H9 (cell line): ENCODE data around the gene SLC19A1. TPM values are rescaled to one million over a fixed set of nuclear protein-coding genes. Genes with fewer than 3 reads are reported as not detected.

Source experiments
- DNase-seq: peaks from one replicate; pipeline ENCODE4 v3.0.0-alpha.2; 2017
- H2AFZ ChIP-seq: one replicate; pipeline ENCODE4 v1.6.1; 2013; ENCODE audit warnings: mild to moderate bottlenecking, low read length, control low read depth, moderate library complexity
- H2AK5ac ChIP-seq: 2 replicates; pipeline ENCODE4 v1.6.1; 2013; ENCODE audit warnings: low read length, control low read depth, mixed read lengths; ENCODE audit not compliant: insufficient read length
- H2BK120ac ChIP-seq: one replicate; pipeline ENCODE4 v1.6.1; 2013; ENCODE audit warnings: low read depth, mild to moderate bottlenecking, low read length, control low read depth, inconsistent platforms; ENCODE audit not compliant: poor library complexity, severe bottlenecking
- H2BK12ac ChIP-seq: 2 replicates; pipeline ENCODE4 v1.6.1; 2013; ENCODE audit warnings: low read length, control low read depth, mixed read lengths, low read depth; ENCODE audit not compliant: insufficient read length
- H2BK15ac ChIP-seq: 2 replicates; pipeline ENCODE4 v1.6.1; 2013; ENCODE audit warnings: low read depth, low read length, control low read depth
- H2BK20ac ChIP-seq: one replicate; pipeline ENCODE4 v1.6.1; 2013; ENCODE audit warnings: low read depth, mild to moderate bottlenecking, low read length, control low read depth, inconsistent platforms; ENCODE audit not compliant: poor library complexity, severe bottlenecking
- H2BK5ac ChIP-seq: 2 replicates; pipeline ENCODE4 v1.6.1; 2013; ENCODE audit warnings: low read length, control low read depth, mixed read lengths; ENCODE audit not compliant: insufficient read length
- H3K14ac ChIP-seq: 2 replicates; pipeline ENCODE4 v1.6.1; 2013; ENCODE audit warnings: low read length, control low read depth; ENCODE audit not compliant: insufficient read depth
- H3K18ac ChIP-seq: 2 replicates; pipeline ENCODE4 v1.6.1; 2013; ENCODE audit warnings: low read depth, mild to moderate bottlenecking, mixed read lengths, low read length, control low read depth; ENCODE audit not compliant: insufficient read length
- H3K23ac ChIP-seq: 2 replicates; pipeline ENCODE4 v1.6.1; 2013; ENCODE audit warnings: low read length, control low read depth, mixed read lengths, low read depth; ENCODE audit not compliant: insufficient read length
- H3K23me2 ChIP-seq: 2 replicates; pipeline ENCODE4 v1.6.1; 2013; ENCODE audit warnings: low read depth, mild to moderate bottlenecking, mixed read lengths, low read length, control low read depth; ENCODE audit not compliant: insufficient read length, poor library complexity, severe bottlenecking
- H3K27ac ChIP-seq: 2 replicates; pipeline ENCODE4 v1.5.1; 2013; ENCODE audit warnings: low read length, control low read depth, mixed read lengths, low read depth; ENCODE audit not compliant: insufficient read length
- H3K27me3 ChIP-seq: 2 replicates; pipeline ENCODE4 v1.6.1; 2013; ENCODE audit warnings: low read length, control low read depth, inconsistent platforms; ENCODE audit not compliant: insufficient read depth
- H3K4ac ChIP-seq: 2 replicates; pipeline ENCODE4 v1.6.1; 2013; ENCODE audit warnings: low read depth, mild to moderate bottlenecking, control low read depth, inconsistent platforms, low read length, moderate library complexity
- H3K4me1 ChIP-seq: 2 replicates; pipeline ENCODE4 v1.6.1; 2013; ENCODE audit warnings: low read length, control low read depth, inconsistent platforms; ENCODE audit not compliant: insufficient read depth
- H3K4me2 ChIP-seq: 2 replicates; pipeline ENCODE4 v1.6.1; 2013; ENCODE audit warnings: low read length, control low read depth, mixed read lengths; ENCODE audit not compliant: insufficient read length, insufficient read depth
- H3K56ac ChIP-seq: 2 replicates; pipeline ENCODE4 v1.6.1; 2013; ENCODE audit warnings: low read depth, mild to moderate bottlenecking, mixed read lengths, low read length, control low read depth; ENCODE audit not compliant: insufficient read length
- H3K79me1 ChIP-seq: 2 replicates; pipeline ENCODE4 v1.6.1; 2013; ENCODE audit warnings: low read depth, mild to moderate bottlenecking, moderate library complexity, low read length, control low read depth, inconsistent platforms; ENCODE audit not compliant: insufficient read depth, poor library complexity, severe bottlenecking
- H3K79me2 ChIP-seq: 2 replicates; pipeline ENCODE4 v1.6.1; 2013; ENCODE audit warnings: low read length, control low read depth, inconsistent platforms; ENCODE audit not compliant: insufficient read depth
- H3K9ac ChIP-seq: 2 replicates; pipeline ENCODE4 v1.6.1; 2013; ENCODE audit warnings: low read length, control low read depth, mixed read lengths; ENCODE audit not compliant: insufficient read length; ENCODE audit errors: extremely low read depth
- H3K9me3 ChIP-seq: one replicate; pipeline ENCODE4 v1.6.1; 2013; ENCODE audit warnings: low read depth, low read length, inconsistent platforms; ENCODE audit not compliant: control insufficient read depth
- H3T11ph ChIP-seq: one replicate; pipeline ENCODE4 v1.6.1; 2013; ENCODE audit warnings: mild to moderate bottlenecking, low read length, control low read depth, inconsistent platforms
- H4K20me1 ChIP-seq: one replicate; pipeline ENCODE4 v1.6.1; 2013; ENCODE audit not compliant: control insufficient read depth, insufficient read length, insufficient read depth
- H4K5ac ChIP-seq: 2 replicates; pipeline ENCODE4 v1.6.1; 2013; ENCODE audit warnings: low read depth, mild to moderate bottlenecking, mixed read lengths, low read length, control low read depth; ENCODE audit not compliant: insufficient read length
- H4K8ac ChIP-seq: replicated peaks from 2 replicates; pipeline ENCODE4 v1.6.1; 2013; ENCODE audit warnings: low read length, control low read depth, mixed read lengths, low read depth; ENCODE audit not compliant: insufficient read length
- H4K91ac ChIP-seq: 2 replicates; pipeline ENCODE4 v1.6.1; 2013; ENCODE audit warnings: low read depth, mild to moderate bottlenecking, moderate library complexity, mixed read lengths, low read length, control low read depth; ENCODE audit not compliant: insufficient read length
- H3K27ac Mint-ChIP-seq, 3 experiments: 2 replicates in 2 of 3; 3 replicates in 1 of 3; pipeline ENCODE4 v1.8.0; 2020 to 2021; ENCODE audit warnings: mixed read lengths in 3 of 3, mild to moderate bottlenecking in 1 of 3, moderate library complexity in 1 of 3
- H3K27me3 Mint-ChIP-seq: 2 replicates; pipeline ENCODE4 v1.8.0; 2021; ENCODE audit warnings: low read depth, mild to moderate bottlenecking, moderate library complexity, mixed read lengths
- H3K36me3 Mint-ChIP-seq, 3 experiments: 2 replicates in 2 of 3; 3 replicates in 1 of 3; pipeline ENCODE4 v1.8.0; 2020 to 2021; ENCODE audit warnings: low read depth in 3 of 3, mixed read lengths in 3 of 3; ENCODE audit not compliant: insufficient read depth in 1 of 3
- H3K4me1 Mint-ChIP-seq, 2 experiments: 2 replicates each; pipeline ENCODE4 v1.8.0; 2020; ENCODE audit warnings: mixed read lengths in 2 of 2
- H3K4me3 Mint-ChIP-seq, 2 experiments: 2 replicates in 1 of 2; 3 replicates in 1 of 2; pipeline ENCODE4 v1.8.0; 2020 to 2021; ENCODE audit warnings: mild to moderate bottlenecking in 2 of 2, mixed read lengths in 2 of 2, moderate library complexity in 1 of 2
- H3K9me3 Mint-ChIP-seq, 2 experiments: 2 replicates in 1 of 2; 3 replicates in 1 of 2; pipeline ENCODE4 v1.8.0; 2020; ENCODE audit warnings: mild to moderate bottlenecking in 2 of 2, mixed read lengths in 2 of 2, moderate library complexity in 1 of 2
- CTCF ChIP-seq: fragments of 200-600 bp; sonication (generic); conservative IDR thresholded peaks from 3 replicates; pipeline ENCODE4 v1.8.0; 2021; ENCODE audit warnings: antibody characterized with exemption, mild to moderate bottlenecking
- WGBS: extraction: QIAGEN DNeasy Blood & Tissue Kit; methylation state at CpG from one replicate; pipeline ENCODE4 v1.1.7; 2013; ENCODE audit warnings: missing lambda C conversion rate, low lambda C conversion rate, mixed read lengths; ENCODE audit not compliant: insufficient read length; ENCODE audit errors: extremely low coverage; 5-methylcytosine and 5-hydroxymethylcytosine counted together
- total RNA-seq: library from RNA; stranded (reverse); gene quantifications from 2 replicates; pipeline ENCODE4 v1.2.1, GENCODE V29; 2021

SLC19A1 gene
- total RNA-seq, 1 experiment from 2014 or later: 32.4 TPM

- no peak overlapping the region for H3K27ac Mint-ChIP-seq
Measured at GRCh38 chr21:45579383-45580180, 37.3 kb upstream of the SLC19A1 start.

More at GRCh38 chr21:45579383-45580180, 37.3 kb upstream of the SLC19A1 start:
- H3K27me3 Mint-ChIP-seq: peaks cover 24% of the 10 kb centered on the region
- H3K9me3 Mint-ChIP-seq: peaks cover 16 to 20% of the 10 kb centered on the region in 2 experiments
- no peak overlapping the region for H3K4me2 ChIP-seq
- H3T11ph ChIP-seq: no peak overlapping the region
- no peaks in the 10 kb centered on the region for H3K27me3 ChIP-seq
- H3K18ac ChIP-seq: no peak overlapping the region
- H3K56ac ChIP-seq: no peak overlapping the region
- no peak for TF ChIP-seq CTCF
- no peak overlapping the region for H3K9ac ChIP-seq
- no peaks in the 10 kb centered on the region for H3K4me1 ChIP-seq
- no peak overlapping the region for H2AFZ ChIP-seq
- no peaks in the 10 kb centered on the region for H3K79me1 ChIP-seq
- no peaks in the 10 kb centered on the region for H3K23me2 ChIP-seq
- H2BK120ac ChIP-seq: no peak overlapping the region
- H3K14ac ChIP-seq: no peak overlapping the region
- H3K4me1 Mint-ChIP-seq: peaks cover 0 to under 1% of the 10 kb centered on the region in 2 experiments; a peak in 1 of 4 replicates
- H3K79me2 ChIP-seq: no peaks in the 10 kb centered on the region
- H3K27ac ChIP-seq: no peak overlapping the region
- peaks cover 0 to 6% (median 3%) of the 10 kb centered on the region in 3 experiments; a peak in 3 of 7 replicates for H3K36me3 Mint-ChIP-seq
- no peaks in the 10 kb centered on the region for H4K20me1 ChIP-seq
- no peak overlapping the region for H4K91ac ChIP-seq
- H2BK15ac ChIP-seq: no peak overlapping the region
- DNase-seq: no peak
- H2BK20ac ChIP-seq: no peak overlapping the region
- no peak overlapping the region for H4K8ac ChIP-seq
- no CpG with 5 or more reads among the region's 29 CpGs for WGBS
- H4K5ac ChIP-seq: no peak overlapping the region
- no peak overlapping the region for H3K4me3 Mint-ChIP-seq
- no peak overlapping the region for H2BK12ac ChIP-seq
- no peak overlapping the region for H2AK5ac ChIP-seq
- H2BK5ac ChIP-seq: no peak overlapping the region
- H3K23ac ChIP-seq: no peak overlapping the region
- H3K9me3 ChIP-seq: peaks cover 6% of the 10 kb centered on the region
- no peak overlapping the region for H3K4ac ChIP-seq
